ENCODE data around the gene GPR65. TPM values are rescaled to one million over a fixed set of nuclear protein-coding genes. Genes with fewer than 3 reads are reported as not detected.

GPR65 gene
- total and polyA plus RNA-seq, 2 donors (not counting 1 experiment from before 2014, with no cell fraction given) = 8.7 to 13.4 TPM

DNA sequence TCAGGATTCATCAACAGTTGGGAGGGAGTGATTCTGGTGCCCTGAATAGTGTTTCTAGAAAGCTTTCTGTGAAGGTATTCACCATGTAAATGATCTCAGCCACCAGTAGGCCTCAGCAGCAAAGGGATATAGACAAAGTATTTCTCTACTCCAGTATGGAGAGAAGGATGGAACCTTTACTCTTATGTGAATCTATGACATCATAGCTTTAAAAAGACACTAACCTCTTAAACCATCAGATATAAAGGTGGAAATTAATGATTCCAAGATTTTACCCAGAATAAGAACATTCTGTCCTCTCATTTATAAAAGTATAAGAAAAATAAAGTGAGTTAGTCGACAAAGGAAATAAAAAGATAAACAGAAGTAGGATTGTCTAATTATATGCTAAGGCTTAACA is 4.6 kb downstream of the GPR65 start:
- Histone ChIP-seq H3K4me1 (ENCODE audit: control insufficient read depth in 2 of 2, insufficient read depth in 2 of 2, low read length in 2 of 2) (peaks cover 27 to 40% of the 10 kb centered on the region in 2 donors), H3K4me3 (ENCODE audit: control extremely low read depth in 1 of 5, extremely low read depth in 1 of 5, insufficient read depth in 1 of 5, low read depth in 2 of 5, low read length in 4 of 5) (no peak overlapping the region), H3K27me3 (replicated peaks in 1 of 4; ENCODE audit: control extremely low read depth in 1 of 4, control insufficient read depth in 3 of 4, insufficient read depth in 4 of 4, low read length in 3 of 4) (no peaks in the 10 kb centered on the region), H4K20me1 (ENCODE audit: control insufficient read depth, insufficient read depth, low read length, poor library complexity, severe bottlenecking) (peaks cover 8% of the 10 kb centered on the region), H3K36me3 (replicated peaks in 1 of 2; ENCODE audit: control extremely low read depth in 1 of 2, control insufficient read depth in 1 of 2, extremely low read depth in 1 of 2, insufficient read depth in 2 of 2, low read length in 1 of 2) (peaks cover 4 to 19% of the 10 kb centered on the region in 2 experiments), H3K79me2 (ENCODE audit: control insufficient read depth, insufficient read depth, low read length) (peaks cover 91% of the 10 kb centered on the region), H2AFZ (ENCODE audit: insufficient read depth, low read depth, low read length, poor library complexity, severe bottlenecking) (no peak overlapping the region), H3K4me2 (replicated peaks; ENCODE audit: low read depth, low read length, poor library complexity, severe bottlenecking) (peak overlapping the region; percentile 17), H3K9ac (ENCODE audit: low read length) (peak overlapping the region; percentile 7), H3K27ac (ENCODE audit: low read length in 2 of 2) (peak overlapping the region in 1 of 2 donors; percentile 70), H3K9me3 (ENCODE audit: control extremely low read depth in 1 of 3, control insufficient read depth in 2 of 3, insufficient read depth in 1 of 3, low read length in 2 of 3) (no peaks in the 10 kb centered on the region)
- Mint-ChIP-seq H3K27me3 (no peaks in the 10 kb centered on the region), H3K4me1 (peaks cover 76% of the 10 kb centered on the region), H3K9me3 (ENCODE audit: insufficient read depth) (no peaks in the 10 kb centered on the region), H3K4me3 (no peak overlapping the region), H3K27ac (peak overlapping the region; percentile 62)
- DNase-seq (no peak), ATAC-seq (ENCODE audit: low read depth) (no peak)
- intact Hi-C loops (cut with micrococcal nuclease) = loop anchor here (5.0 to 10.0 kb wide), 3 partner anchors 375 to 1948 kb away; partner anchors contain the start of genes EML5, SPATA7 and TDP1
- ChIA-PET POLR2A (interaction anchor here (0.6 to 1.4 kb wide), 2 partner anchors 16 to 159 kb away, joined by 4 to 11 read pairs; partner anchors contain the start of gene GALC), CTCF (interaction anchor here (0.9 to 1.1 kb wide), 2 partner anchors 18 to 20 kb away, joined by 3 read pairs; no protein-coding TSS in a partner anchor)
- WGBS (ENCODE audit: insufficient coverage) = no CpG with 5 or more reads among the region's 1 CpG
- no peak for TF ChIP-seq EZH2 (IDR thresholded peaks at IDR 0.05; ENCODE audit: borderline replicate concordance, insufficient read depth, low read depth, low read length, poor library complexity, severe bottlenecking)
- TF ChIP-seq, protein P1, sequence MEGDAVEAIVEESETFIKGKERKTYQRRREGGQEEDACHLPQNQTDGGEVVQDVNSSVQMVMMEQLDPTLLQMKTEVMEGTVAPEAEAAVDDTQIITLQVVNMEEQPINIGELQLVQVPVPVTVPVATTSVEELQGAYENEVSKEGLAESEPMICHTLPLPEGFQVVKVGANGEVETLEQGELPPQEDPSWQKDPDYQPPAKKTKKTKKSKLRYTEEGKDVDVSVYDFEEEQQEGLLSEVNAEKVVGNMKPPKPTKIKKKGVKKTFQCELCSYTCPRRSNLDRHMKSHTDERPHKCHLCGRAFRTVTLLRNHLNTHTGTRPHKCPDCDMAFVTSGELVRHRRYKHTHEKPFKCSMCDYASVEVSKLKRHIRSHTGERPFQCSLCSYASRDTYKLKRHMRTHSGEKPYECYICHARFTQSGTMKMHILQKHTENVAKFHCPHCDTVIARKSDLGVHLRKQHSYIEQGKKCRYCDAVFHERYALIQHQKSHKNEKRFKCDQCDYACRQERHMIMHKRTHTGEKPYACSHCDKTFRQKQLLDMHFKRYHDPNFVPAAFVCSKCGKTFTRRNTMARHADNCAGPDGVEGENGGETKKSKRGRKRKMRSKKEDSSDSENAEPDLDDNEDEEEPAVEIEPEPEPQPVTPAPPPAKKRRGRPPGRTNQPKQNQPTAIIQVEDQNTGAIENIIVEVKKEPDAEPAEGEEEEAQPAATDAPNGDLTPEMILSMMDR (IDR thresholded peaks at IDR 0.05) = no peak

DNA sequence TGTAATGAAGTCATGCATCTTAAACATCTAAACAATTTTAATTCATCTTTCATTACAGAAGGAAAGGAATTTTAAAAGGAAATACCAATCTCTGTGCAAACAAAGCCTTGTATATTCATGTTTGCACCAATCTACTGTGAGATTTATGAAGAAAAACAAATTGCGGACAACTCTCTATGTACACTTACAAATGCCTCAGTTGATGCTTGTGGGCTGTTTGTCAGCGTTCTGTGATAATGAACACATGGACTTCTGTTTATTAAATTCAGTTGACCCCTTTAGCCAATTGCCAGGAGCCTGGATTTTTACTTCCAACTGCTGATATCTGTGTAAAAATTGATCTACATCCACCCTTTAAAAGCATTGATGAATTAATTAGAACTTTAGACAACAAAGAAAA is 5.4 kb downstream of the GPR65 start:
- H3K27me3 Mint-ChIP-seq = no peaks in the 10 kb centered on the region
- H3K9me3 ChIP-seq (ENCODE audit: control extremely low read depth in 1 of 3, control insufficient read depth in 2 of 3, insufficient read depth in 1 of 3, low read length in 2 of 3) = no peaks in the 10 kb centered on the region
- no peak overlapping the region for H3K4me3 ChIP-seq (ENCODE audit: control extremely low read depth in 1 of 5, extremely low read depth in 1 of 5, insufficient read depth in 1 of 5, low read depth in 2 of 5, low read length in 4 of 5)
- H3K4me1 ChIP-seq (ENCODE audit: control insufficient read depth in 2 of 2, insufficient read depth in 2 of 2, low read length in 2 of 2) = peaks cover 23 to 38% of the 10 kb centered on the region in 2 donors
- no peak overlapping the region for H2AFZ ChIP-seq (ENCODE audit: insufficient read depth, low read depth, low read length, poor library complexity, severe bottlenecking)
- ChIA-PET CTCF (no interaction called here), POLR2A (no interaction called here)
- H3K27me3 ChIP-seq (replicated peaks in 1 of 4; ENCODE audit: control extremely low read depth in 1 of 4, control insufficient read depth in 3 of 4, insufficient read depth in 4 of 4, low read length in 3 of 4) = no peaks in the 10 kb centered on the region
- peaks cover 96% of the 10 kb centered on the region for H3K79me2 ChIP-seq (ENCODE audit: control insufficient read depth, insufficient read depth, low read length)
- no peak for TF ChIP-seq EZH2 (IDR thresholded peaks at IDR 0.05; ENCODE audit: borderline replicate concordance, insufficient read depth, low read depth, low read length, poor library complexity, severe bottlenecking)
- TF ChIP-seq, protein P1 (IDR thresholded peaks at IDR 0.05) = no peak
- peaks cover 4 to 19% of the 10 kb centered on the region in 2 experiments for H3K36me3 ChIP-seq (replicated peaks in 1 of 2; ENCODE audit: control extremely low read depth in 1 of 2, control insufficient read depth in 1 of 2, extremely low read depth in 1 of 2, insufficient read depth in 2 of 2, low read length in 1 of 2)
- no peak overlapping the region for H3K9ac ChIP-seq (ENCODE audit: low read length)
- DNase-seq (no peak), ATAC-seq (ENCODE audit: low read depth) (no peak)
- no peaks in the 10 kb centered on the region for H3K9me3 Mint-ChIP-seq (ENCODE audit: insufficient read depth)
- no peak overlapping the region for H3K27ac Mint-ChIP-seq
- H3K4me1 Mint-ChIP-seq = peaks cover 69% of the 10 kb centered on the region
- no peak overlapping the region for H3K4me2 ChIP-seq (replicated peaks; ENCODE audit: low read depth, low read length, poor library complexity, severe bottlenecking)
- no peak overlapping the region for H3K4me3 Mint-ChIP-seq
- peak overlapping the region in 1 of 2 donors; percentile 20 for H3K27ac ChIP-seq (ENCODE audit: low read length in 2 of 2)
- intact Hi-C loops (cut with micrococcal nuclease) = no loop called here
- WGBS (ENCODE audit: insufficient coverage) = no CpG with 5 or more reads among the region's 2 CpGs
- H4K20me1 ChIP-seq (ENCODE audit: control insufficient read depth, insufficient read depth, low read length, poor library complexity, severe bottlenecking) = peaks cover 15% of the 10 kb centered on the region

Measured in B cell (primary cell).